DMS53 treated with DMSO at 0.1 percent for 48 hours (cell line): ENCODE data around the gene PDZD8.
"Not testable (repeated sequence)": the region's sequence is repeated elsewhere in the genome, so short reads cannot be mapped to it uniquely, and the experiment has no call there.

Experiments used
- DNase-seq: peaks from one replicate; lab custom pipeline; 2025; ENCODE audit not compliant: unreplicated experiment; lab: John Stamatoyannopoulos, UW

PDZD8 gene

GRCh38 chr10:117348236-117348635 lies 27.0 kb downstream of the PDZD8 start:
- DNase-seq, result no peak

GRCh38 chr10:117346574-117346973 lies 28.7 kb downstream of the PDZD8 start:
- no peak for DNase-seq

DNA sequence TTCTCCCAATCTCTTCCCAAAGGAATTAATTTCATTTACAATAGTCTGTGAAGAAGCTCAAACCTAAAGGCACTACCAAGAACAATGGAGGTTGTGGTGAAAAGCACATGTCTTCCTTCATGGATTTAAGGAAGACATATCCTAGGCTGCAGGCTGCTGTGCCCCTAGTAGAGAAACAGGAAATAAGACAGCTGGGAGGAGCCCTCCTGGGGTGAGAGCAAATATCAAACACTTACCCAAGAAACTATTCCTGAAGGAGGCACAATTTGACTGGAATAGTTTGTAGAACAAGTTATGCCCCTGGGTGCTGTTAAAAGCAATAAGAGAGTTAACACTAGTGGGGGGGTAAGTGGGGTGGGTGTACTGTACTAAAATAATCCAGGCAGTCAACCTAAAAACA lies 30.1 kb downstream of the PDZD8 start:
- DNase-seq, result no peak

GRCh38 chr10:117342641-117343040 lies 32.6 kb downstream of the PDZD8 start:
- no peak for DNase-seq

- no peak for DNase-seq
Observed at GRCh38 chr10:117341061-117341460, 34.2 kb downstream of the PDZD8 start.

GRCh38 chr10:117339979-117340378 lies 35.3 kb downstream of the PDZD8 start:
- no peak for DNase-seq

GRCh38 chr10:117339578-117339977 lies 35.7 kb downstream of the PDZD8 start:
- no peak for DNase-seq

GRCh38 chr10:117334926-117335325 lies 40.3 kb downstream of the PDZD8 start:
- no peak for DNase-seq

- DNase-seq, result no peak
Observed at GRCh38 chr10:117334066-117334465, 41.2 kb downstream of the PDZD8 start.

DNA sequence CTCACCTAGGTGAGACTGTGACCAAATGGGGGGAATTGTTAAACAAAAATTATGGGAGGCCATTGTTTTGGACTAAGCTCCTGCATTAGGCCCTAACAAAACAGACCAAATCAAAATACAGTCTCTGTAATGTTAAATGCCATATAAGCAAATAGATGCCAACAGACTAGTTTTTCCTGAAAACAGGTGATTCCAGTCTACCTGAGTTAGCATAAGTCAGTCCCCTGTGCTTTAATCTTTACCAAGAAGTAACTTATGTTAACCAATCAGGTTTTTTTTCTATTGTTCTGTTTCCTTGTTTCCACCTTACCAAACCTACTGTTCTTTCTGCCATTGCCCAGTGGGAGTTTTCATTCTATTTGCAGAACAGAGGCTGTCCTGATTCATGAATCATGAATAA lies 48.0 kb downstream of the PDZD8 start:
- DNase-seq, result peak; percentile 12

- no peak for DNase-seq
Observed at GRCh38 chr10:117324367-117324766, 50.9 kb downstream of the PDZD8 start.

DNA sequence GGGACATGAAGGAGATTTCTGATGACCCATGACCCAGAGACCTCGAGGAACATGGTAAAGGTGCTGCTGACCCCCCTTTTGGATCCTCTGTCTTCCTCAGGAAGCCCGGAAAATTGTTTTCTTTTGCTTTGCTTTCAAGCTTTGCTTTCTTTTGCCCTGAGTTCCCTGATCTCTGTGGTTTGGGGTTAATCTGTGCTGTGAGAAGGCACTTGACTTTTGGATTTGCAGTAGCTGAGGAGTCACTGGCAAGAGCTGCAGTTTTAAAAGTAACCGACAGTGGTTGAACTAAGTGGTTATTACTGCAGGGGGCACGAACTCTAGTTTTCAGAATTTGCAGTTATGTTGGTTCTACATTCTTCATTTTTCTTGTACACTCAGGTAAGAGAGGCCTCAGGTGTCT lies 53.0 kb downstream of the PDZD8 start:
- DNase-seq, result no peak

- no peak for DNase-seq
Observed at GRCh38 chr10:117320050-117320665, 55.1 kb downstream of the PDZD8 start.

DNA sequence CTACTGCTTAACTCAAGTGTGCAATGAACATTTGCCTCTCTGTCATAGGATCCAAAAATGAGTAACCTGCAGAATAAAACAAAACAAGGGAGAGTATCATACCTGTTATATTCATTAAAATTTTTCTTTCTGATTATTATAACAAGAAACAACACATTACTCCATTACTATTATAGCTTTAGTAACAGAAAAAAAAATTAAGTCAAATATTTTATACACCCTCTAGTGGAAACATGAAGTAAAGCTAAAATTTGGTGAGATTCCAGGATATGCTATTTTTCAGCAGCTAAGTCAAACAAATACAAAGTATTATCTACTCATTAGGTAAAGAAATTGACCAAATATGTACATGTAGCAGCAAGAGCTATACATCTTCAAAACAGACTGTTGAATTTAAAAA lies 56.3 kb downstream of the PDZD8 start:
- no peak for DNase-seq

- no peak for DNase-seq
Observed at GRCh38 chr10:117316701-117317100, 58.5 kb downstream of the PDZD8 start.

DNA sequence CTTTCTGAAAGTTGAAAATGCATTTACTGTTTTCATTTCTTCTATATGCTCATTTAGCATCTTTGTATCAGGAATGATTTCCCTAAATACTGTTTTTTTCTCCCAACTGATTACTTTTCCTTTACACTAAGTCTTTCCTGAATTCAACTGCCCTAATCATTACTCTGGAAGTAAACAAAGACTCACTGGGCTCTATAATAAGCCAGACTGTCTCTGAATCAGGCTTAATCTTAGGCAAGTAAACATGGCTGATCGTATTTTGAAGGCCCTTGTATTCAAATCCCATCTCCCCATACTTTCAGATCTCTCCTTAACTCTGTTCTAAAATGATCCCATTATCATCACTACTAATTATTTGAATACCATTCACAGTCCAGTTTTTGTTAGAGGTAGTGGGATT lies 61.6 kb downstream of the PDZD8 start:
- no peak for DNase-seq

GRCh38 chr10:117312430-117312829 lies 62.8 kb downstream of the PDZD8 start:
- no peak for DNase-seq

DNA sequence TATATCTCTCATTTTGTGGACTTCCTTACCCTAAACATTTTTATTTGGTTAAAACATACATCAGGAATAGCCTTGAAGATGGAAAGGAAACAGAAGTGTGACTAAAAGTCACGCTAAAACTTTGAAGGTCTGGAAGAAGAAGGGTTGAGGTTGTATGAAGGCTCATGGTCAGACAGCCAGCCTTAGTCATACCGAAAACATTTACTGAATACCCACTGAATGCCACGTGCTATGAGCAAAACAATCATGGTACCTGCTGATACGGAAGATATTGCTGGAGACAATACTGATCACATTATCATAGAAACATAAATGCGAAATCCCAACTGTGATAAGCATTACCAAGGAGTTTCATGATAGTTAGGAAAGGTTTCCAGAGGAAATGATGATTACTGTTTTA lies 64.0 kb downstream of the PDZD8 start:
- DNase-seq, result no peak

DNA sequence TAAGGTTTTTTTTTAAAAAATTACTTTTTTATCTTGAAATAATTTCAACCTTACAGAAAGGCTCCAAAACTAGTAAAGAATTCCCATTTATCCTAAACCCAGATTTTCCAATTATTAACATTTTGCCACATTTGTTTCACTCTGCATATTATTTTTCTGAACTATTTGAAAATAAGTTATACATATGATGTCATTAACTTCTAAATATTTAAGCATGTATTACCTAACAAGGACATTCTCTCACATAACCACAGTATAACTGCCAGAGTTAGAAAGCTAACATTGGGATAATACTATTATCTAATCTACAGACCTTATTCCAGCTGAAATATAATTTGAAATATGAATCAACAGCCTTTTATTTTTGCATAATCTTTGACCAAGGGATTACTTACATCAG lies 68.6 kb downstream of the PDZD8 start:
- no peak for DNase-seq

GRCh38 chr10:117303451-117303850 lies 71.8 kb downstream of the PDZD8 start:
- DNase-seq, result not testable (repeated sequence)

- DNase-seq, result no peak
Observed at GRCh38 chr10:117300671-117301070, 74.6 kb downstream of the PDZD8 start.

- no peak for DNase-seq
Observed at GRCh38 chr10:117299435-117299834, 75.8 kb downstream of the PDZD8 start.

- DNase-seq, result no peak
Observed at GRCh38 chr10:117298219-117298618, 77.0 kb downstream of the PDZD8 start.

DNA sequence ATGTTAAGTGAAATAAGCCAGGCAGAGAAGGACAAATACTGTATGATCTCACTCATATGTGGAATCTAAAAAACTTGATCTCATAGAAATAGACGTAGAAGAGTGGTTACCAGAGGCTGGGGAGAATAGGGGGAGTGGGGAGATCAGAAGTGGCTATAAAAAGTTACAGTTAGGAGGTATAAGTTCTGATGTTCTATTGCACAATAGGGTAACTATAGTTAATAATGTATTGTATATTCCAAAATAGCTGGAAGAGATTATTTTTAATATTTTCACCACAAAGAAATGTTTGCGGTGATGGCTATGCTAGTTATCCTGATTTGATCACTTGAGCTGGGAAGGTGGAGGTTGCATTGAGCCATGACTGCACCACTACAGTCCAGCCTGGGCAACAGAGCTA lies 80.5 kb downstream of the PDZD8 start:
- no peak for DNase-seq
